ENCODE data around the gene ALG1. TPM values are rescaled to one million over a fixed set of nuclear protein-coding genes. Genes with fewer than 3 reads are reported as not detected.

The ALG1 gene
- total RNA-seq, 1 experiment from 2014 or later = 36.2 TPM

GRCh38 chr16:5062790-5063765 is 8.6 kb upstream of the ALG1 start:
- Histone ChIP-seq H4K5ac (ENCODE audit: insufficient read length, low read depth, low read length) (no peak overlapping the region), H3K79me1 (ENCODE audit: insufficient read depth, low read depth, low read length, poor library complexity, severe bottlenecking) (no peaks in the 10 kb centered on the region), H2BK15ac (ENCODE audit: low read depth, low read length) (no peak overlapping the region), H2BK12ac (ENCODE audit: insufficient read length, low read depth, low read length) (no peak overlapping the region), H4K91ac (ENCODE audit: insufficient read length, low read depth, low read length) (no peak overlapping the region), H3K4me1 (ENCODE audit: insufficient read depth, low read length) (peaks cover 4% of the 10 kb centered on the region; the same call in 1 of the 2 replicates), H2BK120ac (ENCODE audit: low read depth, low read length, poor library complexity, severe bottlenecking) (no peak overlapping the region), H4K8ac (replicated peaks; ENCODE audit: insufficient read length, low read depth, low read length) (no peak overlapping the region), H3K9ac (ENCODE audit: extremely low read depth, insufficient read length, low read length) (no peak overlapping the region), H2AK5ac (ENCODE audit: insufficient read length, low read length) (no peak overlapping the region), H3K27ac (ENCODE audit: insufficient read length, low read depth, low read length) (no peak overlapping the region), H3K18ac (ENCODE audit: insufficient read length, low read depth, low read length) (no peak overlapping the region), H3K4ac (ENCODE audit: low read depth, low read length) (no peak overlapping the region), H3K23me2 (ENCODE audit: insufficient read length, low read depth, low read length, poor library complexity, severe bottlenecking) (no peaks in the 10 kb centered on the region), H2BK20ac (ENCODE audit: low read depth, low read length, poor library complexity, severe bottlenecking) (no peak overlapping the region), H3K4me2 (ENCODE audit: insufficient read depth, insufficient read length, low read length) (no peak overlapping the region), H3T11ph (ENCODE audit: low read length) (no peak overlapping the region), H3K27me3 (ENCODE audit: insufficient read depth, low read length) (no peaks in the 10 kb centered on the region), H3K14ac (ENCODE audit: insufficient read depth, low read length) (no peak overlapping the region), H3K9me3 (ENCODE audit: control insufficient read depth, low read depth, low read length) (no peaks in the 10 kb centered on the region), H4K20me1 (ENCODE audit: control insufficient read depth, insufficient read depth, insufficient read length) (no peaks in the 10 kb centered on the region), H2AFZ (ENCODE audit: low read length) (no peak overlapping the region), H2BK5ac (ENCODE audit: insufficient read length, low read length) (no peak overlapping the region), H3K23ac (ENCODE audit: insufficient read length, low read depth, low read length) (no peak overlapping the region), H3K56ac (ENCODE audit: insufficient read length, low read depth, low read length) (no peak overlapping the region), H3K79me2 (ENCODE audit: insufficient read depth, low read length) (no peaks in the 10 kb centered on the region)
- Mint-ChIP-seq H3K36me3 (ENCODE audit: insufficient read depth in 1 of 3, low read depth in 3 of 3) (no peaks in the 10 kb centered on the region), H3K4me3 (no peak overlapping the region; a peak in 1 of 5 replicates), H3K9me3 (no peaks in the 10 kb centered on the region; a peak in 1 of 5 replicates), H3K27ac (no peak overlapping the region; a peak in 2 of 7 replicates), H3K4me1 (peaks cover 31 to 36% of the 10 kb centered on the region in 2 experiments), H3K27me3 (ENCODE audit: low read depth) (no peaks in the 10 kb centered on the region; the same call in 1 of the 2 replicates)
- no CpG with 5 or more reads among the region's 19 CpGs for WGBS (ENCODE audit: extremely low coverage, insufficient read length, low lambda C conversion rate)
- DNase-seq = no peak
- TF ChIP-seq CTCF (conservative IDR thresholded peaks at IDR 0.05) = no peak; the same call in 2 of the 3 replicates
